Stimulated activated naive CD4-positive, alpha-beta T cell treated with Interleukin-2 at 50 U/mL for 16 hours (primary cell): ENCODE results near the gene CHID1.

Experiments used
- DNase-seq: peaks from one replicate; lab custom pipeline; 2025; lab: John Stamatoyannopoulos, UW

Gene CHID1

GRCh38 chr11:823441-824291 is 86.9 kb downstream of the CHID1 start:
- no peak for DNase-seq

- DNase-seq, result no peak
These were observed 88.9 kb downstream of the CHID1 start for GRCh38 chr11:821512-822371.

DNA sequence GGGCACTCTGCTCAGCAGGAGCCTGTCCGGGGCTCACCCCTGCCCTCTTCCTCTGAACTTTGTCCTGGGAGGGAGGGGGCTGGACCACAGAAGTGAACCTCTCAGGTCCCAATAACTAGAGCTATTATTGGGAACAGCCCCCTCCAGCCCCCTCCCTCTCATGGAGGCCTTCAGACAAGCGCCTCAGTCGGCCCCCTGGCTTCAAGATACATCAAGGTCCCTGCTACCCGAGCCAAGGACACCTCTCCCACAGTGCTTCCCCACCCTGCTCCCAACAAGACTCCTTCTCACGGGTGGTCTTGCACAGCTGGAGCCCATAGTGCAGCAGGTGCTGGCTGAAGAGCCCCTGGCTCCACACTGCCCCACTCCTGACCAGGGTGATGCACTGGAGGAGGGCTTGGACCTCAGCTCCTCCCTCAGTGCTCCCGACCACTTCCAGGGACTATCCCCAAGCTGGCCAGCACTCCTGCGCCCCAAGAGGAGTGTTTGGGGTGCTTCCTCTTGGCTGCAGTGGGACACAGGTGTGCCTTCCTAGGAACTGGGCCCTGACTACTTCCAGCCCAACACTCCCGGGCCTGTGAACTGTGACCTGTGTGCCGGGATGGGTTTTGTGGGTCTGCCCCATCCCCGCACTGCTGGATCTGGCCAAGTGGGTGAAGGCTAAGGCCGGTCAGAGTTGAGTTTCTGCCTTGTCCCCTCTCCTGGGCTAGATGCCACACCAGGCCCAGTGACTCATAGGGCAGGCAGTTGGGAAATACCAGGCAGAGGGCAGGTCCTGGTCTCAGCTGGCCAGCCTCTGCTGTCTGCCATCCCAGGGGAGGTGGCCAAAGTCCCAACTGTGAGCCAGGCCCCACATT is 89.7 kb downstream of the CHID1 start:
- no peak for DNase-seq

DNA sequence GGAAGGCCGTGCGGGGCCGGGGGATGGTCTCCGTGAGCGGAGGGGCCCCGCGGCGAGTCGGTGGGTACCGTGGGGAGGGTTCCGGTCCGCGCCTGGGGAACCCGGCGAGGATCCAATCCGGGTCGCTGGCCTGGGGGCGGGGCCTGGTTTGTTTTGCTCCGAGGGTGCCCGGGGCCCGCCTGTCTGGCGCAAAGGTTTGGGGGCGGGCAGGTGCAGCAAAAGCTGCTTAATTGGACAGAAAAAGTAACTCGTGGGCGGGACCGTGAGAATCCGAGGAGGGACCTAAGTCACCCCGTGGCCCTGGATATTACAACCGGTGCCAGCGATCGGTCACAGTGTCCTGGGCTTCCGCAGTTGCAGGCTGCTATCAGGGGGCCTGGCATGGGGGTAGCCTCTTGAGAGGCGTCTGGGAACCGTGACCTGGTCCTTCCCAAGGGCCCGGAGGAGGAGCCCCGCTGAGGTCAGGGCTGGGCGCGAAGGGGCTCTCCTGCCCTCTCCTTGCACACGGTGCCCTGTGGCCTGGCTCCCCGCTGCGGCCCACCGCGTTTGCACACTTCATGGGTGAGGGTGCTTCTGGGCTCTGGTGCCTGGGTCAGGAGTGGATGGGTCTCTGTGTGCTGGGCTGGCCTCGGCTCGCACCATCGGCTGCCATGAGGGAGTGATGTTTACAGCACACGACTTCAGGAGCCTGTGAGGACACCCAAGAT is 90.5 kb downstream of the CHID1 start:
- DNase-seq, result peak; percentile 93

GRCh38 chr11:819129-819931 is 91.3 kb downstream of the CHID1 start:
- DNase-seq, result peak; percentile 87

- DNase-seq, result no peak
These were observed 92.0 kb downstream of the CHID1 start, which contains the start of gene PNPLA2 for GRCh38 chr11:818396-819128. PNPLA2 (plus strand) TSS chr11:818914; CDS start chr11:819719, 805 bp downstream.
